Measurements from ENCODE around the gene MRPS18A.

DNA sequence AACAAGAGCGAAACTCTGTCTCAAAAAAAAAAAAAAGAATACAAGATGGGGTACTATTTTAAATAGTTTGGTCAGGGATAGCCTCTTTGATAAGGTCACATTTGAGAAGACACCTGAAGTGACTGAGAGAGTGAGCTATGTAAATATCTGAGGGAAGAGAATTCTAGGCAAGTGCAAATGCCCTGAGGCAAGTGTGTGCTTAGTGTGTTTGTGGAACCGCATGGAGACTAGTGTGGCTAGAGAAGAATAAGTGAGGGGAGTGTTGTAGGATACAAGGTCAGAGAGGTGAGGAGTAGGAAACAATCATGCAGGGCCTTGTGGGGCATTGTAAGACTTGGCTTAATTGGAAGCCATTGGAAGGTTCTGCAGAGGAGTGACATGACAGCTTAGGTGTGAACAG lies 39.3 kb downstream of the MRPS18A start:
- TF ChIP-seq RXRA (CRISPR knock-in tag; IDR thresholded peaks at IDR 0.05) (no peak), POLR2AphosphoS5 (IDR thresholded peaks at IDR 0.05; ENCODE audit: low read depth, low read length) (no peak), MAX (IDR thresholded peaks at IDR 0.05) (no peak), MAZ (IDR thresholded peaks at IDR 0.05; ENCODE audit: borderline replicate concordance, low read depth, low read length) (no peak), MAZ (CRISPR knock-in tag; IDR thresholded peaks at IDR 0.05; ENCODE audit: low read depth) (no peak), PRDM15 (CRISPR knock-in tag; IDR thresholded peaks at IDR 0.05) (no peak), ZNF10 (CRISPR knock-in tag; IDR thresholded peaks at IDR 0.05; ENCODE audit: borderline replicate concordance, low read depth) (no peak), SSRP1 (CRISPR knock-in tag; IDR thresholded peaks at IDR 0.05) (no peak), DNMT3B (CRISPR knock-in tag; conservative IDR thresholded peaks at IDR 0.05) (no peak), ZNF564 (CRISPR knock-in tag; IDR thresholded peaks at IDR 0.05) (no peak), TAF1 (CRISPR knock-in tag; IDR thresholded peaks at IDR 0.05) (no peak), CBFB (CRISPR knock-in tag; IDR thresholded peaks at IDR 0.05) (no peak), FOXK2 (IDR thresholded peaks at IDR 0.05) (no peak)
- TF ChIP-seq, protein P1, sequence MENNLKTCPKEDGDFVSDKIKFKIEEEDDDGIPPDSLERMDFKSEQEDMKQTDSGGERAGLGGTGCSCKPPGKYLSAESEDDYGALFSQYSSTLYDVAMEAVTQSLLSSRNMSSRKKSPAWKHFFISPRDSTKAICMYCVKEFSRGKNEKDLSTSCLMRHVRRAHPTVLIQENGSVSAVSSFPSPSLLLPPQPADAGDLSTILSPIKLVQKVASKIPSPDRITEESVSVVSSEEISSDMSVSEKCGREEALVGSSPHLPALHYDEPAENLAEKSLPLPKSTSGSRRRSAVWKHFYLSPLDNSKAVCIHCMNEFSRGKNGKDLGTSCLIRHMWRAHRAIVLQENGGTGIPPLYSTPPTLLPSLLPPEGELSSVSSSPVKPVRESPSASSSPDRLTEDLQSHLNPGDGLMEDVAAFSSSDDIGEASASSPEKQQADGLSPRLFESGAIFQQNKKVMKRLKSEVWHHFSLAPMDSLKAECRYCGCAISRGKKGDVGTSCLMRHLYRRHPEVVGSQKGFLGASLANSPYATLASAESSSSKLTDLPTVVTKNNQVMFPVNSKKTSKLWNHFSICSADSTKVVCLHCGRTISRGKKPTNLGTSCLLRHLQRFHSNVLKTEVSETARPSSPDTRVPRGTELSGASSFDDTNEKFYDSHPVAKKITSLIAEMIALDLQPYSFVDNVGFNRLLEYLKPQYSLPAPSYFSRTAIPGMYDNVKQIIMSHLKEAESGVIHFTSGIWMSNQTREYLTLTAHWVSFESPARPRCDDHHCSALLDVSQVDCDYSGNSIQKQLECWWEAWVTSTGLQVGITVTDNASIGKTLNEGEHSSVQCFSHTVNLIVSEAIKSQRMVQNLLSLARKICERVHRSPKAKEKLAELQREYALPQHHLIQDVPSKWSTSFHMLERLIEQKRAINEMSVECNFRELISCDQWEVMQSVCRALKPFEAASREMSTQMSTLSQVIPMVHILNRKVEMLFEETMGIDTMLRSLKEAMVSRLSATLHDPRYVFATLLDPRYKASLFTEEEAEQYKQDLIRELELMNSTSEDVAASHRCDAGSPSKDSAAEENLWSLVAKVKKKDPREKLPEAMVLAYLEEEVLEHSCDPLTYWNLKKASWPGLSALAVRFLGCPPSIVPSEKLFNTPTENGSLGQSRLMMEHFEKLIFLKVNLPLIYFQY (CRISPR knock-in tag; IDR thresholded peaks at IDR 0.05; ENCODE audit: borderline replicate concordance): no peak

Data from HepG2 (cell line).